ENCODE measurements around the gene ATXN1. TPM values are rescaled to one million over a fixed set of nuclear protein-coding genes. Genes with fewer than 3 reads are reported as not detected.

Gene ATXN1
- polyA plus RNA-seq, 1 donor (not counting 4 experiments of a cell fraction or from before 2014, with no cell fraction given): 9.7 TPM

DNA sequence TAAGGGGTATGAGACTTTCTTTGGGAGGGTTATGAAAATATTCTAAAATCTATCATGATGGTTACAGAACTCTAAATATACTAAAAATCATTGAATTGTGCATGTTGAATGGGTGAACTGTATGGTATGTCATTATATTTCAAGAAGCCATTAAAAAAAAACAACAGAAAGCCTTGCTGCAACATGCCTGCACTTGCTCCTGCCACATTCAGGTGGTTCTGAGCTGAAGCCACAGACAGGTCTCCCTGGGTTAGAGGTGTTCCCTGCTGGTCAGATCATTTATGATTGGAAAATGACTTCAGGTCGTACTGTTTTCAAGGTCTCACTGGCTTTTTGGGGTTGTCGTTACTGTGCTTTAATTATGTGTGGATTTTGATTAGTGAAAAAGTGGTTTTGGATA lies 509.6 kb downstream of the ATXN1 start:
- Histone ChIP-seq H3K27me3 (ENCODE audit: control insufficient read depth, extremely low read depth, insufficient read depth, low read length) (no peaks in the 10 kb centered on the region), H2AFZ (ENCODE audit: control insufficient read depth, low read length) (no peak overlapping the region), H3K4me1 (ENCODE audit: control insufficient read depth, extremely low read depth, insufficient read depth, low read length) (peaks cover 4% of the 10 kb centered on the region), H3K9ac (ENCODE audit: control insufficient read depth, extremely low read depth, insufficient read depth, low read length) (no peak overlapping the region), H3K79me2 (ENCODE audit: control insufficient read depth, insufficient read depth, low read length) (no peaks in the 10 kb centered on the region), H4K20me1 (ENCODE audit: control insufficient read depth, extremely low read depth, insufficient read depth, low read length) (no peaks in the 10 kb centered on the region), H3K27ac (ENCODE audit: control insufficient read depth, insufficient read depth, low read length) (no peak overlapping the region), H3K9me1 (ENCODE audit: control insufficient read depth, extremely low read depth, insufficient read depth, low read length) (no peaks in the 10 kb centered on the region), H3K4me3 (ENCODE audit: control insufficient read depth in 2 of 3, extremely low read depth in 1 of 3, insufficient read depth in 2 of 3, low read depth in 1 of 3, low read length in 3 of 3) (no peak overlapping the region), H3K36me3 (ENCODE audit: control insufficient read depth in 2 of 2, extremely low read depth in 1 of 2, insufficient read depth in 2 of 2, low read length in 2 of 2) (no peaks in the 10 kb centered on the region), H3K9me3 (ENCODE audit: control insufficient read depth, low read depth, low read length) (no peaks in the 10 kb centered on the region), H3K4me2 (ENCODE audit: control insufficient read depth, extremely low read depth, insufficient read depth, low read depth, low read length) (peak overlapping the region; percentile 13)
- TF ChIP-seq EZH2 (IDR thresholded peaks at IDR 0.05; ENCODE audit: low read length): no peak
- TF ChIP-seq, protein P1, sequence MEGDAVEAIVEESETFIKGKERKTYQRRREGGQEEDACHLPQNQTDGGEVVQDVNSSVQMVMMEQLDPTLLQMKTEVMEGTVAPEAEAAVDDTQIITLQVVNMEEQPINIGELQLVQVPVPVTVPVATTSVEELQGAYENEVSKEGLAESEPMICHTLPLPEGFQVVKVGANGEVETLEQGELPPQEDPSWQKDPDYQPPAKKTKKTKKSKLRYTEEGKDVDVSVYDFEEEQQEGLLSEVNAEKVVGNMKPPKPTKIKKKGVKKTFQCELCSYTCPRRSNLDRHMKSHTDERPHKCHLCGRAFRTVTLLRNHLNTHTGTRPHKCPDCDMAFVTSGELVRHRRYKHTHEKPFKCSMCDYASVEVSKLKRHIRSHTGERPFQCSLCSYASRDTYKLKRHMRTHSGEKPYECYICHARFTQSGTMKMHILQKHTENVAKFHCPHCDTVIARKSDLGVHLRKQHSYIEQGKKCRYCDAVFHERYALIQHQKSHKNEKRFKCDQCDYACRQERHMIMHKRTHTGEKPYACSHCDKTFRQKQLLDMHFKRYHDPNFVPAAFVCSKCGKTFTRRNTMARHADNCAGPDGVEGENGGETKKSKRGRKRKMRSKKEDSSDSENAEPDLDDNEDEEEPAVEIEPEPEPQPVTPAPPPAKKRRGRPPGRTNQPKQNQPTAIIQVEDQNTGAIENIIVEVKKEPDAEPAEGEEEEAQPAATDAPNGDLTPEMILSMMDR (optimal IDR thresholded peaks at IDR 0.05 in 1 of 3, IDR thresholded peaks at IDR 0.05 in 1 of 3, conservative IDR thresholded peaks at IDR 0.05 in 1 of 3; ENCODE audit: extremely low read depth in 1 of 3, insufficient read depth in 2 of 3, low read length in 3 of 3): no peak
- dilution Hi-C loops (cut with MboI; ENCODE audit: extremely low pct_ligation_motif_present, low sequenced_read_pairs): no loop called here
- FAIRE-seq (no peak), DNase-seq (ENCODE audit: low read depth, low spot score) (no peak)

DNA sequence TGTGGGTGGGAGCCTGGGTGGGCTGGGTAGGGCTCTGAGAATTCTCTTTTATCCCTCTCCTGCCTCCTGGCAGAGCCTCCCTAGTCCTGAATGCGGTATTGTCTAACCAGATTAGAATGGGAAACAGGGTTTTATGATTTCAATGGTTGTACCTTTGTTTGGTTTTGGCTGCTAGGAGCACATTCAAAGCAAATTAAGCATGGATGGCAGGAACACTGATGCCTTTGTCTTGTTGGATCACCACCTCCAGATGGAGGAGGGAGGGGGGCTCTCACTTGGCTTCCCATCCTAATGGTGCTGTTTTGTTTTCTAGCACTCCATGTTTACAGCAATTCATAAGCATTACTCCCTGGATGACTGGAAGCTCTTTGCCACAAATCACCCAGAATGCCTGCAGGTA lies 511.3 kb downstream of the ATXN1 start:
- dilution Hi-C loops (cut with MboI; ENCODE audit: extremely low pct_ligation_motif_present, low sequenced_read_pairs): no loop called here

More for the DNA sequence above, 511.3 kb downstream of the ATXN1 start:
- no peak overlapping the region for H2AFZ ChIP-seq (ENCODE audit: control insufficient read depth, low read length)
- DNase-seq (ENCODE audit: low read depth, low spot score) (no peak), FAIRE-seq (no peak)
- H4K20me1 ChIP-seq (ENCODE audit: control insufficient read depth, extremely low read depth, insufficient read depth, low read length): no peaks in the 10 kb centered on the region
- H3K27me3 ChIP-seq (ENCODE audit: control insufficient read depth, extremely low read depth, insufficient read depth, low read length): no peaks in the 10 kb centered on the region
- no peak for TF ChIP-seq EZH2 (IDR thresholded peaks at IDR 0.05; ENCODE audit: low read length)
- TF ChIP-seq, protein P1 (optimal IDR thresholded peaks at IDR 0.05 in 1 of 3, IDR thresholded peaks at IDR 0.05 in 1 of 3, conservative IDR thresholded peaks at IDR 0.05 in 1 of 3; ENCODE audit: extremely low read depth in 1 of 3, insufficient read depth in 2 of 3, low read length in 3 of 3): no peak
- H3K9me3 ChIP-seq (ENCODE audit: control insufficient read depth, low read depth, low read length): no peaks in the 10 kb centered on the region
- H3K9ac ChIP-seq (ENCODE audit: control insufficient read depth, extremely low read depth, insufficient read depth, low read length): no peak overlapping the region
- H3K27ac ChIP-seq (ENCODE audit: control insufficient read depth, insufficient read depth, low read length): no peak overlapping the region
- peaks cover 11% of the 10 kb centered on the region for H3K4me1 ChIP-seq (ENCODE audit: control insufficient read depth, extremely low read depth, insufficient read depth, low read length)
- no peaks in the 10 kb centered on the region for H3K79me2 ChIP-seq (ENCODE audit: control insufficient read depth, insufficient read depth, low read length)
- H3K36me3 ChIP-seq (ENCODE audit: control insufficient read depth in 2 of 2, extremely low read depth in 1 of 2, insufficient read depth in 2 of 2, low read length in 2 of 2): no peaks in the 10 kb centered on the region
- H3K4me2 ChIP-seq (ENCODE audit: control insufficient read depth, extremely low read depth, insufficient read depth, low read depth, low read length): no peak overlapping the region
- no peaks in the 10 kb centered on the region for H3K9me1 ChIP-seq (ENCODE audit: control insufficient read depth, extremely low read depth, insufficient read depth, low read length)
- H3K4me3 ChIP-seq (ENCODE audit: control insufficient read depth in 2 of 3, extremely low read depth in 1 of 3, insufficient read depth in 2 of 3, low read depth in 1 of 3, low read length in 3 of 3): no peak overlapping the region

Data from keratinocyte (primary cell).